ENCODE results near the gene SH3YL1. TPM values are rescaled to one million over a fixed set of nuclear protein-coding genes. Genes with fewer than 3 reads are reported as not detected.
A peak's percentile ranks its signal among the peaks of the same experiment; 100 is the strongest.

The SH3YL1 gene, protein sequence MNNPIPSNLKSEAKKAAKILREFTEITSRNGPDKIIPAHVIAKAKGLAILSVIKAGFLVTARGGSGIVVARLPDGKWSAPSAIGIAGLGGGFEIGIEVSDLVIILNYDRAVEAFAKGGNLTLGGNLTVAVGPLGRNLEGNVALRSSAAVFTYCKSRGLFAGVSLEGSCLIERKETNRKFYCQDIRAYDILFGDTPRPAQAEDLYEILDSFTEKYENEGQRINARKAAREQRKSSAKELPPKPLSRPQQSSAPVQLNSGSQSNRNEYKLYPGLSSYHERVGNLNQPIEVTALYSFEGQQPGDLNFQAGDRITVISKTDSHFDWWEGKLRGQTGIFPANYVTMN
- 47.1 and 59.5 TPM in 2 replicates for total RNA-seq

- DNase-seq (ENCODE audit: low read depth), result no peak
Observed at GRCh38 chr2:263774-264492, at the start of gene SH3YL1. Gene SH3YL1 (minus strand): TSS chr2:264032. CDS start chr2:263984, 48 bp downstream.

DNA sequence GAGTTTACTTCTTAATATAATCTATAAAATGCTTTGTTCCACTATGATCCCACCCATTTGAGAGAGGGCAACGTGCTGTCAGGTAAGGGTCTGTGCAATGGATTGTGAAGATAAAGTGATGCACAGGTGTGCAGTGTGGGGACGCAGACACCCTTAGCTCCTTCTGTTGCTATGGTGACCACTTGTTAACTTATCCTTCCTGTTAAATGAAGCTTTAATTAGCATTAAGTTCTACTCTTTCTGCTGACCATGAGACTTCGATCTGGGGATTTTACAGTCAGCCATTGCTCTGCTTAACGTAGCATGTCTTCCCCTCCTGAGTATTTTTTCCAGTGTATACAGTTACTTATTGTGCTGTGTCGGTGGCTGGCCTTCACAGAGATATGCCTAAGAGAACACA is 47.2 kb upstream of the SH3YL1 start:
- no peak for DNase-seq (ENCODE audit: low read depth)

DNA sequence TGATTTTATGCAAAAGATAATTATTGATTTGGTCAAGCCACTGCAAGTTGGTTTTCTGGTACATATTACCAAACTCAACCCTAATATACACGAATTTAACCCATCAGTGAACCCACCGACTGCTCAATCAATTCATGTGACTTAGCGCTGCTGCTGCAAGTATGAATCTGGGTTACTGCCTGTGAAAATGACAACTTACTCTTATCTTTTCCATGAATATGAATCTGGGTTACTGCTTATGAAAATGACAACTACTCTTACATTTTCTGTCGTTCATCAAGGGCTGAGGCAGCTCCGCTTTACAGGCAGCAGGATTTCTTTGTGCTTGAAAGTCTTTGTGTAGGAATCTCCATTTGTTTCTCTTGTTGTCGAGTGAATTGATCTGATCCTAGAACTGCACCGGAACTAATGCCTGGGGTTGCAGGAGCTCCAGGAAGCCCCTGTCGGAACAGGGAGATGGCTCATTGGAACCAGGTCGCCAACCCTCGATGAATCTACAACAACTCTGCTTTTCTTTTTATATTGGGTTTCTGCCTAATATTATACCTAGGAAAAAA is 46.2 kb upstream of the SH3YL1 start:
- no peak for DNase-seq (ENCODE audit: low read depth)

DNA sequence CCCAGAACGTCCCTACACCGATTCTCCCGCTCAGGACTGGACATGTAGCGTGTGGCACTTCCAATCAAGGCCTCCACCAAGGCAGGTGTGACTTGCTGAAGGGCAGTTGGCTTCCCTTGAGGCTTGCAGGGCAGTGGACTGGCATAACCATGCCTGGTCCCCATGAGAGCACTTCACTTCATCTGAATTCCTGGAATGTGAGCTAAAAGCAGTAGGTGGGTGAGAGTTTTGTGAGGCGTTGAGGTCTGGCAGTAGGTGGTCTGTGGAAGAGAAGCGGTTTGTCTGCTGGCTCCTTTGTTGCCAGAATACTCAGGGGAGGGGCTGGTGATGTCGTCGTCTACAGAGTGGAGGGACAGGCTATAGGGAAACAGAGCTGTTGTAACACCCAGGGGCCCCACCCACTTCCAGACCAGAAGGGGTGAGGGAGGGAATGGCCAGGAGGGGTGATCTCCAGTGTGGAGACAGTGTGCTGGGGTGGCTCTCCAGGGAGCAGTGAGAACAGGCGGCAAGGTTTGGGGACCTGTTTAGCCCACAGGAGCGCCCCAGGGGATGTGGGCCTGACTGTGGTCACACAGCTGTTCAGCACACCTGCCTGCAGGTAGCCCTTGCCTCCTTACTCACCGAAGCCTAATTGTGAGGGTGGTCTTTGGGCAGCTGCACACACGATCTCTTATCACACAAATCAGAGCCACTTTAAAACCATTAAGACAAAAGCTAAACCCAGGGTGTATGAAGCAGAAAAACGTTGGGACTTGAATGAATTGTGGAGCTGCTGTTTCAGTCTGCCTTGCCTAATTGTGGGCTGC is 45.5 kb upstream of the SH3YL1 start:
- DNase-seq (ENCODE audit: low read depth), result no peak

DNA sequence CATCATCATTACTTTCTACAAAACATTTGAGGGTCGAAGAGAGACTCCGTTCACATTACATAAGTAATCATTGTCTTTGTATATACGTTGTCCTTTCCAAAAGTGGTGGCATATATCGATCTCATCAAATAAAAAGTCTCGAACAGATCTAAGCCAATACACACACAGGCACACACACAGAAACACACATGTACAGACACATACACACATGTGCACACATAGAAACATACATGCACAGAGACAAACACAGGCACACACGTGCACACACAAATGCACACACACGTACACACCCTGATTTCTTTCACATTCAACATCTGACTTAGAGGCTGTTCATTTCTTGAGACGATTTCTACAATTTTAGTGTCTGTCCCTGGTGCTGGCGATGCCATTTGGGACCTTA is 41.5 kb upstream of the SH3YL1 start:
- DNase-seq (ENCODE audit: low read depth), result no peak

- no peak for DNase-seq (ENCODE audit: low read depth)
Observed at GRCh38 chr2:296354-296753, 32.5 kb upstream of the SH3YL1 start.

DNA sequence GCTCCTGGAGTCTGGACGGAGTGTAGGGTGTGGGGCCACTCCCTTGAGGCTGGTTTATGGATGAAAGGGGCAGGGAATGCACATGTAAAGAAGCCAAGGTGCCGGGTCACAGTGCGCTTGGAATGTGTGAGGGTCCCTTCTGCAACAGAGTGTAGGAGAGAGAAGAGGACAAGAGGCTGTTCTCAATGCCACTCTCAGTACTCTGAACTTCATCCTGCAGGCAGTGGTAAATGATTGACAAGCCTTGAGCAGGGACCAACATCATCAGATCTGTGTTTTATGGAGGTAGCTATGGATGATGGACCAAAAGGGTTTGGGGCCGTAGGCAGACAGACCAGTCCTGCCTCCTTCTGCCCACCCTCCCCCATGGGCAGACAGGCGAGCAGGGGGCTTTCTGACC is 31.3 kb upstream of the SH3YL1 start:
- no peak for DNase-seq (ENCODE audit: low read depth)

GRCh38 chr2:290090-290722 is 26.4 kb upstream of the SH3YL1 start:
- peak; percentile 61 for DNase-seq (ENCODE audit: low read depth)

DNA sequence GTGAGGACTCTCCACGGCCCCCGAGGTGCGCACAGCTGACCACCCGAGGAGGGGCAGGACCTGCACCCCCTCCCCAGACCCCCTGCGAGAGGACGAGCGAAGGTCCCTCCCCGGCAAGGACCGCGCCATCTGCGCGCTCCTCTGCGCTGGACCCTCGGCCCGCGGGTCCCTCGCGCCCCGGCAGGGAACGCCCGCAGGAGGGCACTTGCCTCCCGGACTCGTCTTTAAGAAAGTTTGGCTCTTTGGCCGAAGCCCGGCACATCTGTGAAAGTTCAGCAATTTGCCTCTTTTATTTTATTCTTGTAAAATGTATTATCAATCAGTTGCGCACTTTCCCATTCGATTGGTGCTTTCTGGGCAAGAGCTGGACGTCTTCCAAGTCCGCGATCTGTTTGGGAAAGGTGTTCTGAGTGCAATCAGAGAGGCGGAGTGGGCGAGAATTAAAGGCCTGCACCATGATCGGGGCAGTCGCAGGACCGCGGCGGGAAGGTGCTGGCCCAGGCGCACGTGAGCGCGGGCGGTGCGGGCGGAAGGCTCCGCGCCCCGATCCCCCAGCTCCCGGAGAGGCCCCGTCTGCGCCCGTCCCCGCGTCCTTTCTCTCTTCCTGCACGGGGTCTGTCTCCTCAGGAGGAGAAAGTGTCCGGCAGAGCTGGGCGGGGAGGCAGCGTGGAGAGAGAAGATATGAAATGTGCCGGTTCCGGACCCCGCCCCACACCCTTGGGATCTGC is 25.7 kb upstream of the SH3YL1 start:
- no peak for DNase-seq (ENCODE audit: low read depth)

- DNase-seq (ENCODE audit: low read depth), result no peak
Observed at GRCh38 chr2:288758-289361, 25.0 kb upstream of the SH3YL1 start.

- no peak for DNase-seq (ENCODE audit: low read depth)
Observed at GRCh38 chr2:287911-288757, 24.3 kb upstream of the SH3YL1 start, which contains the start of gene ALKAL2. Gene ALKAL2 (minus strand): TSS chr2:288091. CDS start chr2:287835, 256 bp downstream.

GRCh38 chr2:287471-287885 is 23.6 kb upstream of the SH3YL1 start:
- DNase-seq (ENCODE audit: low read depth), result no peak

DNA sequence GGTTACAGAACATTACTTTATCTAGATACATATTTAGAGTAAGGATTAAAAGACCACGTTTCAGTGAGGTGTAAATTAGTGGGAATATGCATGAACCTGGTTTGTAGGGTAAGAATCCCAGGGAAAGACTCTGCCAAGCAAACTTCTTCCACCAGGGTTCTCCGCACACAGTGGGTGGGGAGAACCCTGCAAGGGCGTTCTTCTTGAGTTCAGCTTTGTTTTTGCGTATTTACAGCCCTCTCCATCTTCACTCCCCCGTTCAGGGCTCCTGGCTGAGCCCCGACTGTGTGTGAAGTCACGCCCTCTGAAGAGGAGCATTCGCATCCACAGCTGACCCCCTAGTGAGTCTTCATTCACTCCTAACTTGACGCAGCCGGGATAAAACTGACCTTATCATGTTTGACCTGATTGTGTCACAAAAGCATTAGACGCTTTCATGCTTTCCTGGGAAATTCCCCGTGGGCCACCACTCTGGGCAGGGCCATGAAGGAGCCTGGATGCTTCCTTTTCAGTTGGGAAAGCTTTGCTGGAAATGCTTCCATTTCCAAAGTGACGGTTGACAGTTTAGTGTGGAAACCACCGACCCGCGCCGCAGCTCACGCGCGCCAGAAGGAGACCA is 23.1 kb upstream of the SH3YL1 start:
- no peak for DNase-seq (ENCODE audit: low read depth)

GRCh38 chr2:286035-286434 is 22.2 kb upstream of the SH3YL1 start:
- DNase-seq (ENCODE audit: low read depth), result no peak

DNA sequence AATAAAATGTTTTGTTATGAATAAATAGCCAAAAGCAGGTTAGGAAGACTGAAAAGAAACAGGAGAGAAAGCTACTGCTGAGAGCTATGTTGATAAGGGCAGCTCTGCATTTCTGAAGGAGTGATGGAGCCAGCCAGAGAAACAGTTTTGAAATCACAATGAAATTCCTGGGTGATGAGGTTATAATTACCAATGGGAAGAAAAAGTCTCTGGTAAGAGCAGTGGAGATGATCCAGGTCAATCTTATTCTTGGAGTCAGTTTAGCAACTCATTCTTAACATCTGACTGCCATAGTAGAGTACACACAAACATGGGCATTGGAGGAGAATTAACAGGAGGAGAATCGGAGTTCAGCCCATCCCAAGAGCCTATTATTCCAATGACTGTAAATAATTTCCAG is 21.7 kb upstream of the SH3YL1 start:
- DNase-seq (ENCODE audit: low read depth), result peak; percentile 67

GRCh38 chr2:284896-285492 is 21.2 kb upstream of the SH3YL1 start:
- no peak for DNase-seq (ENCODE audit: low read depth)

DNA sequence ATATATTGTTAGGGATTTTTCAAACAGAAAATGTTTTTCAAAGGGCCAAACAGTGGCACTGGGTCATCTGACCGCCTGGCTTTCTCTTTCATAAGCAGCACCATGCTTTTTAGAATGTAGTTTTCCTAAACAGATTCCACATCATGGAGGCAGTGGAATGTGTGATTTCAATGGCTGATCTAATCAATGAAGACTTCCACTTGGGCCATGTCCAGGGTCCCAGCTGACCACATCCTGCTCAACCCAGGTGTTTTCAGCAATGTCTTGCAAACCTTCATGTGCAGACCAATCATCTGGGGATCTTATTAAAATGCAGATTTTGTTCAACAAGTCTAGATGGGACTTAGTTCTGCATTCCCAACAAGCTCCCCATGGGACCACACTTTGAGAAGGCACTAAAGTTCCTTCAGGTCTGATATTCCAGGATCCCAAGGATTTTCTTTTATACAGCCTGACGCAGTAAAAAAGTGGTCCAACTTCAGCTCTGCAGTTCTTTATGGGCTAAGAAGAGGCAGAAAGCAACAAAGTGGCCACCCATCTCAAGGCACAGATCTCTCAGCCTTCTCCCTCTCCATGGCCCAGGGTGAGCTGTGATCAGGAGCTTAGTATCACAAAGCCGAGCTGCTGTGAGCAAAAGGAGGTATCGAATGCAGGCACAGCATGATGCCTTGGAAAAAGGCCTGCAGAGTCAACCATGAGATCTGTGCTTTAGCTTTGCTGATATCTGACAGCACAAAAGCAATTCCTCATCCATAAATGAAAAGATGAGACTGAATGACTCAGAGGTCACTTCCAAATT is 20.4 kb upstream of the SH3YL1 start:
- DNase-seq (ENCODE audit: low read depth), result no peak
